GM18511 (cell line): ENCODE results near the gene TEX261.
"Not testable (repeated sequence)": the region's sequence is repeated elsewhere in the genome, so short reads cannot be mapped to it uniquely, and the experiment has no call there.

Experiments used
- ATAC-seq: cut with Tn5 transposase; IDR thresholded peaks from one replicate; pipeline ENCODE4 v1.9.1; 2021; ENCODE audit warnings: mild to moderate bottlenecking, moderate library complexity; ENCODE audit not compliant: unreplicated experiment

The TEX261 gene

GRCh38 chr2:70994699-70995425, at the start of gene TEX261:
Gene TEX261, minus strand, starts transcription at chr2:70994873. Its CDS starts 116 bp downstream, at chr2:70994757.
- ATAC-seq = peak; percentile 96

GRCh38 chr2:71043531-71044407, 49.1 kb upstream of the TEX261 start:
- no peak for ATAC-seq

DNA sequence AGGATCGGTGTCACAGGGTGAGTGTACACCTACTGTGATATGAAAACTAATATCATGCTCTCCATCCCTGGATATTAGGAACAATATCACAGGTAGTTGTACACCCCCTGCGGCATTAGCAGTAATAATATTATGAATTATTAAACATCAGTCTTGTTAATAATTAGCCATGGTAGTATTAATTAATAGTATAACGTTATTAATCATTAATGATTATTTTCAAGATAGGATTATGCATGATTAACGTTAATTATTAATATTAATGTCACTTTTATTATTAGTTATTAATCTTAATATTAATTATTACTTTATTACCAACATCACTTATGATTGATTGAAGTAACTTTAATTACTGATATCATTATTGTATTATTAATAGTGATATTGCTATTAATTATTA, 47.6 kb upstream of the TEX261 start:
- ATAC-seq = no peak

DNA sequence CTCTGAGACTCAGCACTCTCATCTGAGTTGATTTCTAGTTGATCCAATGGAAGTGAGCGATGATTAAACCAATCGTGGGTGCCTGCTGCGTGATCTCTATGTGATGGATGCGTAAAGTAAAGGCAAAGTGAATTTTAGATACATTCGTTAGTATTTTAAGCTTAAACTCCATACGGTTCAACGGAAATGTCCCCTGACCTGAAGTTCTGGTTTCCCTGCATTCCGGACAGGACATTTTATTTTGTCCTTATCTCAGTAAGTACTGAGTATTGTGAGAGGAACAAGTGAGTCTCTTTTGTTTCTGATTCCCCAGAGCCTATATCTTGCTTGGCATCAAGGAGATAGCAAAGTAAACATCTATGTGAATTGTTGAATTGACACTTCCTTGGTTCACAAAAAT, 41.6 kb upstream of the TEX261 start:
- ATAC-seq = not testable (repeated sequence)

- not testable (repeated sequence) for ATAC-seq
Measured at GRCh38 chr2:71023553-71024243, 29.0 kb upstream of the TEX261 start.

DNA sequence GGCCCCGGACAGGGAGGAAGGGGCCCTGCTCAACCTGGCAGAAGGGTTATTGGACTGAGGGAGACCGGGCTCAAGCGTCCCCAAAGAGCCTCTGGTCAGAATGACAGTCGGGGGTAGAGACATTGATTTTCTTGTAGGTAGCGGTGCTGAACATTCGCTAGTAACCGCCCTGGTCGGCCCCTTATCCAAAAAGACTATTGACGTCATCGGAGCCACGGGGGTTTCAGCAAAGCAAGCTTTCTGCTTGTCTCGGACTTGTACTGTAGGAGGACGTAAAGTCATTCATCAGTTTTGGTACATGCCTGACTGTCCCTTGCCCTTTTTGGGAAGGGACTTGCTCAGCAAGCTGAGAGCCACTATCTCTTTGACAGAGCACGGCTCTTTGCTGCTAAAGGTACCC, 26.7 kb upstream of the TEX261 start:
- ATAC-seq = not testable (repeated sequence)

DNA sequence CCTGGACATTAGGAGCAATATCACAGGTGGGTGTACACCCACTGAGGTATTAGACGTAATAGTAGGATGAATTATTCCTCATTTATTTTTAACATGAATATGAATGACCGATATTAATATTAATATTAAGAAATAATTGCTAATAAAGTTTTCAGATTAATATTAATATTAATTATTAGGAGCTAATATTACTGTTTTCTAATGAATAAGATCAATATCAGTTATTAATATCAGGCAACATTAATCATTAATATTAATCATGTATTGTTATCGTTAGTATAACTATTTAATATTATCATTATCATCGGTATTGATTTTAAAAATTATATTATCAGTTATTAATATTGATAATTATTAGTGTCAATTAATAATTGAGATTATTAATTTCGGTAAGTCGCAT, 25.3 kb upstream of the TEX261 start:
- ATAC-seq = not testable (repeated sequence)

DNA sequence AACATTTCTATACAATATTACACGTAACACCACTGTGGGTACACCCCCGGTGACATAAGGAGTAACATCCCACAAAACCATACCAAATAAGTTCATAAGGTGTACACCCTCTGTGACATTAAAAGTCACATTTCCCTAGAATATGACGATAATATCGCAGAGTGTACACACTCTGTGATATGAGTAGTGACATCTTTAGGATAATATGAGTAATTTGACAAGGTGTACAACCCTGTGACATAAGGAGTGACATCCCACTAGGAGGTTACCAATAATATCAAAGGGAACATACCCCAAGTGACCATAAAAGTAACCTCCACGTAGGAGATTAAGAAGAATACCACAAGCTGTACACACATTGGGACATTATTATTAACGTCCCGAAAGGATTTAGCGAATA, 24.0 kb upstream of the TEX261 start:
- ATAC-seq = no peak

- not testable (repeated sequence) for ATAC-seq
Measured at GRCh38 chr2:71011786-71012185, 17.1 kb upstream of the TEX261 start.

DNA sequence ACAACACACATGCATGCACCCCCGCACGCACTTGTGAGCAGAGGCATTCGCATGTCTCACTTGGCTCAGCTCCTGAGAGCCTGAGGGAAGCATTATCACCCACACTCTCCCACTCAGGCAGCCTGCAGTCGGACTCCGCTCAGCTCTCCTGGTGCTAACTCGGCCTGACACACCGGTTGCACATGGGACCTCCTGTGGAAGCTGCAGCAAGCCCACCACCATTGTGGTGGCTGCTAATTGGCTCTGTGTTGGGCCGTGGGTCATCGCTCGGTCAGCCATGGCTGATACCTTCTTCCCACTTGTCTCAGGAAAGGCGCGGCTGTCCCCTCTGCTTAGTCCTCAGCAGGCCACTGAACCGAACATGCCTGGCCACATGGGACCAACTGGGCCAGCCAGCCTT, 13.7 kb upstream of the TEX261 start:
- ATAC-seq = no peak

DNA sequence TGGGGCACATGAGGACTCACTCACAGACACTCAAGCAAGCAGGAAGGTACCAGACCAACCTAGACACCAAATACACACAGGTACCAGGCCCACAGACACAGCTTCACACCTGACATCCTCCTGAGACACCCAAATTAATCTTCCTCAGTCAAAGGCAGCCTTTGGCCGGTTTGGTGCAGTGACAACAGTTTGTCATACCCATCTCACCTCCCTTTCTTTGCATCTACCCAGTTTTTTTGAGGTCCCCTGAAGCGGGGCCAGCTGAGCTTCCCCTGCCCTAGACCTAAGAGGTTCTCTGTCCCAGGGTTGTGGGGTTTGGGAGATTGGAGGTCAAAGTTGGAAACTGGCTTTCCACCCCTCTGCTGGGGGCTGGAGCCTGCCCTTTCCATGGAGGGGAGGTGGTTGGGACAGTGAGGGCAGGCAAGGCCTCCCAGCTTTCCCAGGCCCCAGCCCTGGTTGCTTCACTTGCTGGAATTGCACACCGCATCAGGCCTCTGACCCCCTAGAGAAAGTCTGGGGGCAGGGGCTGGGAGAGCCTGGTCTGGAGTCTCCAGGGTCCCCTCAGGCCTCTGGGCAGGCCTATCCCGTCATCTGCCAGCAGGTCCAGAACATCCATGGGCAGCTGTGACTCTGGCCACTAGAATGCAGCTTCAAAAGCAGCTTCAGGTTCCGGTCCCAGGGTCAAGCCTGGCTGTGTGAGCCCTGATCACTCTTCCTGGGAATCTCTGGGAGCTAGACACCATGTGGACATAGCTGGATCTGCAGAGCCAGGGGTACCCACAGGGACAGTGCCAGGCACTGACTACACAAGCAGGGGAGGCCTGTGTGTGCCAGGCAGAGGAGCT, 12.5 kb upstream of the TEX261 start:
- no peak for ATAC-seq

GRCh38 chr2:71006323-71006722, 11.7 kb upstream of the TEX261 start:
- no peak for ATAC-seq

GRCh38 chr2:71005271-71006202, 10.9 kb upstream of the TEX261 start:
- ATAC-seq = no peak

DNA sequence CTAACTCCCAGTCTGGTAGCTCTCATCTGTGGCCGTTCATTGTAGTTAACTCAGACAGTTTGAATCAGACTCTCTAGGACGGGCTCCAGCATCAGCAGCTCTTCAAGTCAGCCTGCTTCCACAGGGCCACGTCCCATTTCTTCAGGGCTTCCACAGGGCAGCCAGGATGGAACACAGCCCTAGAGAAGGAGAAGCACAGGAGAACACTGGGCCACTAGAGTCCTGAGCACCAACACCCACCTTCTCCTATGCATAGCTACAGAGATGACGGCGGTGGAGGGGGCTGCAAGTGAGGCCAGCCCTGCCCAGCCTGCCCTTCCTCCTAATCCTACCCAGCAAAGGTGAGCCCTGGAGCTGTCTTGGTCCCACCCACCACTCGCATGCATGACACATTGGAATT, 10.2 kb upstream of the TEX261 start:
- ATAC-seq = no peak

- ATAC-seq = no peak
Measured at GRCh38 chr2:71003966-71004755, 9.5 kb upstream of the TEX261 start.

- ATAC-seq = no peak
Measured at GRCh38 chr2:71003396-71003795, 8.7 kb upstream of the TEX261 start.

GRCh38 chr2:71001981-71002570, 7.4 kb upstream of the TEX261 start:
- no peak for ATAC-seq

DNA sequence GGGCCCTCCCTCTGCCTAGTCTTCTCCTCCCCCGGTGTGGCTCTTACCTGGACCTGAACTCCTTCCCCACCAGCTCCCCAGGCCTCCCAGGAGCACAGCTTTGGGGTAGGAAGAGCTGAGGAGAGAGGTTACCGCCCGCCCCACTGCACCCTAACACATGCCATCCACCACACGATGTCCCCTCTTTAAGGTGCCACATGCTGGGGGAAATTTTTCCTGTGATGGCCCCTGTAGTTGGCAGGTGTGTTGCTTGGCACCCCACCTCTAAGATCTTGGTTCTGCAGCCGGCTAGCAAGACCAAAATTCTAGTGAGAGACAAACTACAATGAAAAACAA, 6.9 kb upstream of the TEX261 start:
- ATAC-seq = no peak
